Bronchial epithelial cell (primary cell): ENCODE data around the gene OR52E4. TPM values are rescaled to one million over a fixed set of nuclear protein-coding genes. Genes with fewer than 3 reads are reported as not detected.

Experiments
- DNase-seq: peaks from one replicate; pipeline ENCODE4 v3.0.0-alpha.2; 2010; ENCODE audit warnings: low read depth
- FAIRE-seq: peaks from 2 replicates; lab custom pipeline; 2011; peaks lifted over from hg19 to GRCh38; lab: Jason Lieb, UNC
- H3K27me3 ChIP-seq: 2 replicates; pipeline ENCODE4 v1.5.1; 2011; ENCODE audit warnings: low read length; ENCODE audit not compliant: control insufficient read depth, insufficient read depth
- H3K36me3 ChIP-seq: 2 replicates; pipeline ENCODE4 v1.5.1; 2011; ENCODE audit warnings: low read length; ENCODE audit not compliant: control insufficient read depth, insufficient read depth
- H3K4me3 ChIP-seq: 2 replicates; pipeline ENCODE4 v1.5.1; 2011; ENCODE audit warnings: mild to moderate bottlenecking, low read depth, low read length, control low read depth
- total RNA-seq: library from RNA; depleted of rRNA; stranded (reverse); fragments of >200 nt; gene quantifications from 2 replicates; pipeline ENCODE4 v1.2.1, GENCODE V29; 2014
- TF ChIP-seq, protein P1 (sequence below): IDR thresholded peaks from 2 replicates; pipeline ENCODE4 v1.5.1; 2011; ENCODE audit warnings: mild to moderate bottlenecking, moderate library complexity, low read length, control low read depth, inconsistent platforms; ENCODE audit not compliant: insufficient read depth, severe bottlenecking

OR52E4 gene
- total RNA-seq, 1 donor from 2014 or later: not detected

DNA sequence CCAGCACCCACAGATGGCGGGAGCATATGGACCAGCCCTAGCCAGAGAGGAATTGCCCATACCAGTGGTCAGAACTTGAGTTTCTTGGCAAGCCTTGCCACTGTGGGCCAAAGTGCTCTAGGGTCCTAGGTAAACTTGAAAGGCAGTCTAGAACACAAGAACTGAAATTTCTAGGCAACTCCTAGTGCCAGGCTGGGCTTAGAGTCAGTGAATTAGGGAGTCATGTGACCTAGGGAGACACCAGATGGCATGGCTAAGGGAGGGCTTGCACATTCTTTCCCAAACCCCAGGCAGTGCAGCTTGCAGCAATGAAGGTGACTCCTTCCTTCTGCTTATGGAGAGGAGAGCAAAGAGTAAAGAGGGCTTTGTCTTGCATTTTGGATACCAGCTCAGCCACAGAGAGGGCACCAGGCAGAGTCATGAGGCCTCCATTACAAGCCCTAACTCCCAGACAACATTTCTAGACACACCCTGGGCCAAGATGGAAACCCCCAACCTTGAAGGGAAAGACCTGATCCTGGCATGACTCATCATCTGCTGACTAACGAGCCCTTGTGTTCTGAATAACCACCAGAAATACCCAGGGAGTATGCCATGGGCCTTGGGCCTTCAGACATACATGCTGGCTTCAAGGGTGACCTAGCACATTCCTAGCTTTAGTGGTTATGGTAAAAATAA is 42.5 kb downstream of the OR52E4 start:
- TF ChIP-seq, protein P1, sequence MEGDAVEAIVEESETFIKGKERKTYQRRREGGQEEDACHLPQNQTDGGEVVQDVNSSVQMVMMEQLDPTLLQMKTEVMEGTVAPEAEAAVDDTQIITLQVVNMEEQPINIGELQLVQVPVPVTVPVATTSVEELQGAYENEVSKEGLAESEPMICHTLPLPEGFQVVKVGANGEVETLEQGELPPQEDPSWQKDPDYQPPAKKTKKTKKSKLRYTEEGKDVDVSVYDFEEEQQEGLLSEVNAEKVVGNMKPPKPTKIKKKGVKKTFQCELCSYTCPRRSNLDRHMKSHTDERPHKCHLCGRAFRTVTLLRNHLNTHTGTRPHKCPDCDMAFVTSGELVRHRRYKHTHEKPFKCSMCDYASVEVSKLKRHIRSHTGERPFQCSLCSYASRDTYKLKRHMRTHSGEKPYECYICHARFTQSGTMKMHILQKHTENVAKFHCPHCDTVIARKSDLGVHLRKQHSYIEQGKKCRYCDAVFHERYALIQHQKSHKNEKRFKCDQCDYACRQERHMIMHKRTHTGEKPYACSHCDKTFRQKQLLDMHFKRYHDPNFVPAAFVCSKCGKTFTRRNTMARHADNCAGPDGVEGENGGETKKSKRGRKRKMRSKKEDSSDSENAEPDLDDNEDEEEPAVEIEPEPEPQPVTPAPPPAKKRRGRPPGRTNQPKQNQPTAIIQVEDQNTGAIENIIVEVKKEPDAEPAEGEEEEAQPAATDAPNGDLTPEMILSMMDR: no peak
- H3K27me3 ChIP-seq: no peaks in the 10 kb centered on the region
- FAIRE-seq (peak; percentile 7), DNase-seq (peak; percentile 83)
- H3K36me3 ChIP-seq: no peaks in the 10 kb centered on the region
- no peak overlapping the region for H3K4me3 ChIP-seq

GRCh38 chr11:5923427-5923776 is 43.0 kb downstream of the OR52E4 start:
- FAIRE-seq: no peak
- H3K36me3 ChIP-seq: no peaks in the 10 kb centered on the region
- no peak overlapping the region for H3K4me3 ChIP-seq

DNA sequence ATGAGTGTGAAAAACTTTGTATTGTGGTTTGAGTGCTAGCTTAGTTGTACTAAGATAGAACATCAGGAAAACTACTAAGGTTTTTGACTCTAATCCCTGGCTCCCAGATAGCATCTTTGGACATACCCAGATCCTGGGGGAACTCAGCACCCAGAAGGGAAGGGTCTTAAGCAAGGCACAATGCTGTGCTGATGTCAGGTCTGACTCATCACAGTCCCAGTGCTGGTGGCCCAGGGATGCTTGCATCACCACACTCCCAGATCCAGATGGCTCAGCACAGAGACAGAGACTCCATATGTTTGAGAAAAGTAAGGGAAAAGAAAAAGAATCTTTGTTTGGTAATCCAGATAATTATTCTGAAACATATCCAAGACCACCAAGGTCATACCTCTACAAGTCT is 43.4 kb downstream of the OR52E4 start:
- Histone ChIP-seq H3K27me3 (no peaks in the 10 kb centered on the region), H3K36me3 (no peaks in the 10 kb centered on the region), H3K4me3 (no peak overlapping the region)
- TF ChIP-seq, protein P1: no peak
- no peak for FAIRE-seq
- peak; percentile 13 for DNase-seq

More at GRCh38 chr11:5923427-5923776, 43.0 kb downstream of the OR52E4 start:
- H3K27me3 ChIP-seq: no peaks in the 10 kb centered on the region
- TF ChIP-seq, protein P1: no peak
- no peak for DNase-seq

DNA sequence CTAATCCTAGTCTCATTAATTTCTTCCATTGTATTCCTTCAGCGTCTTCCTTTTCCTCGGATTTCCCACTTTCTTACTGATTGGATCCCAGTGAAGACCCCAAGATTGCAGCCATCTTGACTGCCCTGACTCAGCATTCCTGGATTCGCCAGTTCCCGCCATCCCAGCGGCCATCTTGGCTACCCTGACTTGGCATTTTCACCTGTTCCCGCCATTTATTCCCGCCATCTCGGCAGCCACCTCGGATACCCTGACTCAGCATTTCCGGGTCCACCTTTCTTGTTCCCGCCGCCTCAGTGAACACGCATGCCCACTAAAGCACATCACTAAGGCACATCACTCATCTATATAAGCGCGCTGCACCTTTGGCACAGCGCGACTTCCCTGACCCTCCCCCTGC is 47.8 kb downstream of the OR52E4 start:
- Histone ChIP-seq H3K4me3 (no peak overlapping the region), H3K36me3 (no peaks in the 10 kb centered on the region), H3K27me3 (no peaks in the 10 kb centered on the region)
- FAIRE-seq (no peak), DNase-seq (no peak)
- TF ChIP-seq, protein P1: no peak

GRCh38 chr11:5928811-5929210 is 48.4 kb downstream of the OR52E4 start:
- no peak for DNase-seq
- Histone ChIP-seq H3K36me3 (no peaks in the 10 kb centered on the region), H3K27me3 (no peaks in the 10 kb centered on the region), H3K4me3 (no peak overlapping the region)
- TF ChIP-seq, protein P1: no peak
- peak; percentile 99 for FAIRE-seq
